Gastroesophageal sphincter (tissue), 3 donors: ENCODE measurements around the gene NRF1.

Experiments
- EP300 ChIP-seq: sonication (generic); formaldehyde crosslinking; IDR thresholded peaks from one replicate; pipeline ENCODE4 v1.6.1; 2017; ENCODE audit warnings: antibody characterized with exemption, mild to moderate bottlenecking
- POLR2A ChIP-seq, 2 donors: fragments of 450-650 bp; IDR thresholded peaks; one replicate each; pipeline ENCODE4 v1.6.1; 2017; ENCODE audit warnings: antibody characterized with exemption in 2 of 2, mild to moderate bottlenecking in 2 of 2, moderate library complexity in 1 of 2
- POLR2AphosphoS5 ChIP-seq: sonication (generic); formaldehyde crosslinking; IDR thresholded peaks from one replicate; pipeline ENCODE4 v1.6.1; 2017; ENCODE audit warnings: antibody characterized with exemption
- TF ChIP-seq, protein P1 (sequence below), 4 experiments: fragments of 200-600 bp in 2 of 4; fragments of 450-650 bp in 2 of 4; sonication (generic) in 1 of 4; IDR thresholded peaks; one replicate each; pipeline ENCODE4 v1.5.1; 2017 to 2019; ENCODE audit warnings: antibody characterized with exemption in 4 of 4, mild to moderate bottlenecking in 2 of 4, moderate library complexity in 2 of 4

DNA sequence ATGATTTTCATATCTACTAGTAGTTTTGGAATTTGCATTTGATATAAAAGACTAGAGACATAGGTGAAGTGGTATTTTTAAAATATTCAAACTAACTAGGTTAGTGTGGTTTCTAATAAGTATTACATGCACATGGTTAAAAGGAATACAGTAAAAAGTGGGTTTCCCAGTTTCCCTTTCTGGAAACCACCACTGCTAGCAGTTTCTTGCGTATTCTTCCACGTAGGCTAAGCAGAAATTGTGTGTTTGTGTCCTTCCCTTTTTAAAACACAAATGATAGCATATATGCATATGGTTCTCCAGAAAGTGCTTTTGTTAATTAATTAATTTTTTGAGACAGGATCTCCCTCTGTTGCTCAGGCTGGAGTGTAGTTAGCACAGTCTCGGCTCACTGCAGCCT lies 15.4 kb downstream of the NRF1 start:
- TF ChIP-seq POLR2A (IDR thresholded peaks at IDR 0.05) (no peak), POLR2AphosphoS5 (no peak), EP300 (no peak)
- TF ChIP-seq, protein P1, sequence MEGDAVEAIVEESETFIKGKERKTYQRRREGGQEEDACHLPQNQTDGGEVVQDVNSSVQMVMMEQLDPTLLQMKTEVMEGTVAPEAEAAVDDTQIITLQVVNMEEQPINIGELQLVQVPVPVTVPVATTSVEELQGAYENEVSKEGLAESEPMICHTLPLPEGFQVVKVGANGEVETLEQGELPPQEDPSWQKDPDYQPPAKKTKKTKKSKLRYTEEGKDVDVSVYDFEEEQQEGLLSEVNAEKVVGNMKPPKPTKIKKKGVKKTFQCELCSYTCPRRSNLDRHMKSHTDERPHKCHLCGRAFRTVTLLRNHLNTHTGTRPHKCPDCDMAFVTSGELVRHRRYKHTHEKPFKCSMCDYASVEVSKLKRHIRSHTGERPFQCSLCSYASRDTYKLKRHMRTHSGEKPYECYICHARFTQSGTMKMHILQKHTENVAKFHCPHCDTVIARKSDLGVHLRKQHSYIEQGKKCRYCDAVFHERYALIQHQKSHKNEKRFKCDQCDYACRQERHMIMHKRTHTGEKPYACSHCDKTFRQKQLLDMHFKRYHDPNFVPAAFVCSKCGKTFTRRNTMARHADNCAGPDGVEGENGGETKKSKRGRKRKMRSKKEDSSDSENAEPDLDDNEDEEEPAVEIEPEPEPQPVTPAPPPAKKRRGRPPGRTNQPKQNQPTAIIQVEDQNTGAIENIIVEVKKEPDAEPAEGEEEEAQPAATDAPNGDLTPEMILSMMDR (IDR thresholded peaks at IDR 0.05) = no peak
